ENCODE results near the gene CAPN7.
"Not testable (repeated sequence)": the region's sequence is repeated elsewhere in the genome, so short reads cannot be mapped to it uniquely, and the experiment has no call there.

CAPN7 gene

GRCh38 chr3:15205934-15206661, at the start of gene CAPN7:
TSS of gene CAPN7 (plus strand) at chr3:15206246. CDS start at chr3:15206496, 250 bp downstream.
- peak; percentile 91 to 93 for DNase-seq

GRCh38 chr3:15157441-15157840, 48.6 kb upstream of the CAPN7 start:
- DNase-seq: no peak

GRCh38 chr3:15159501-15160136, 46.4 kb upstream of the CAPN7 start:
- DNase-seq: no peak

GRCh38 chr3:15160662-15161061, 45.4 kb upstream of the CAPN7 start:
- DNase-seq: no peak

- DNase-seq: no peak
These were observed 44.9 kb upstream of the CAPN7 start for GRCh38 chr3:15161133-15161532.

- not testable (repeated sequence) for DNase-seq
These were observed 42.4 kb upstream of the CAPN7 start for GRCh38 chr3:15163656-15164055.

- no peak for DNase-seq
These were observed 41.7 kb upstream of the CAPN7 start for GRCh38 chr3:15164340-15164739.

- DNase-seq: no peak
These were observed 41.0 kb upstream of the CAPN7 start for GRCh38 chr3:15165061-15165460.

GRCh38 chr3:15166391-15166790, 39.7 kb upstream of the CAPN7 start:
- DNase-seq: not testable (repeated sequence)

GRCh38 chr3:15171096-15171495, 35.0 kb upstream of the CAPN7 start:
- no peak for DNase-seq

- no peak for DNase-seq
These were observed 33.2 kb upstream of the CAPN7 start for GRCh38 chr3:15172806-15173205.

- no peak for DNase-seq
These were observed 31.1 kb upstream of the CAPN7 start for GRCh38 chr3:15174953-15175352.

- DNase-seq: no peak
These were observed 30.4 kb upstream of the CAPN7 start for GRCh38 chr3:15175605-15176004.

- no peak for DNase-seq
These were observed 25.9 kb upstream of the CAPN7 start for GRCh38 chr3:15180042-15180611.

- DNase-seq: no peak
These were observed 24.5 kb upstream of the CAPN7 start for GRCh38 chr3:15181511-15181910.

GRCh38 chr3:15181963-15182362, 24.1 kb upstream of the CAPN7 start:
- DNase-seq: no peak

GRCh38 chr3:15183011-15183410, 23.0 kb upstream of the CAPN7 start:
- no peak for DNase-seq

- DNase-seq: no peak
These were observed 20.6 kb upstream of the CAPN7 start for GRCh38 chr3:15185404-15185803.

- DNase-seq: no peak
These were observed 20.0 kb upstream of the CAPN7 start for GRCh38 chr3:15186101-15186476.

GRCh38 chr3:15186477-15187164, 19.4 kb upstream of the CAPN7 start:
- not testable (repeated sequence) for DNase-seq

- no peak for DNase-seq
These were observed 8.6 kb upstream of the CAPN7 start for GRCh38 chr3:15197340-15198029.

GRCh38 chr3:15198686-15199085, 7.4 kb upstream of the CAPN7 start:
- DNase-seq: no peak

- no peak for DNase-seq
These were observed 6.4 kb upstream of the CAPN7 start for GRCh38 chr3:15199493-15200105.

Data from activated CD4-positive, alpha-beta T cell treated with anti-CD3 and anti-CD28 coated beads for 4 hours (primary cell).